SK-N-SH treated with all-trans-retinoic acid at 6 μM for 48 hours (cell line): ENCODE measurements around the gene NUDT9.

ENCODE experiments used
- ARNTL ChIP-seq: fragments of 450-650 bp; formaldehyde crosslinking; IDR thresholded peaks from 2 replicates; pipeline ENCODE4 v1.5.0; 2020; ENCODE audit warnings: low read depth, mild to moderate bottlenecking, moderate library complexity, borderline replicate concordance
- CREB5 ChIP-seq: fragments of 250-450 bp; sonication (Bioruptor Pico); IDR thresholded peaks from 2 replicates; pipeline ENCODE4 v1.5.1; 2020; ENCODE audit warnings: low read depth, mild to moderate bottlenecking, moderate library complexity
- CSDC2 ChIP-seq: fragments of 250-450 bp; sonication (Bioruptor Pico); IDR thresholded peaks from 2 replicates; pipeline ENCODE4 v1.5.0; 2020; ENCODE audit warnings: mild to moderate bottlenecking, moderate library complexity
- ESRRG ChIP-seq: fragments of 250-450 bp; sonication (Bioruptor Pico); IDR thresholded peaks from 2 replicates; pipeline ENCODE4 v1.6.1; 2021; ENCODE audit warnings: mild to moderate bottlenecking
- OSR1 ChIP-seq: fragments of 250-450 bp; sonication (Bioruptor Pico); IDR thresholded peaks from 2 replicates; pipeline ENCODE4 v1.8.0; 2022; ENCODE audit warnings: moderate library complexity, mild to moderate bottlenecking, inconsistent platforms
- PATZ1 ChIP-seq: fragments of 250-450 bp; sonication (Bioruptor Pico); IDR thresholded peaks from 2 replicates; pipeline ENCODE4 v1.8.0; 2020; ENCODE audit warnings: mild to moderate bottlenecking, moderate library complexity, borderline replicate concordance
- RARB ChIP-seq: fragments of 250-450 bp; sonication (Bioruptor Pico); IDR thresholded peaks from 2 replicates; pipeline ENCODE4 v1.8.0; 2021; ENCODE audit warnings: mild to moderate bottlenecking, moderate library complexity
- SNAI2 ChIP-seq: fragments of 250-450 bp; sonication (Bioruptor Pico); IDR thresholded peaks from 2 replicates; pipeline ENCODE4 v1.5.0; 2020; ENCODE audit warnings: mild to moderate bottlenecking, moderate library complexity
- ZFP3 ChIP-seq: fragments of 250-450 bp; sonication (Bioruptor Pico); IDR thresholded peaks from 2 replicates; pipeline ENCODE4 v1.5.0; 2020; ENCODE audit warnings: mild to moderate bottlenecking, moderate library complexity
- ZFP30 ChIP-seq: fragments of 450-650 bp; formaldehyde crosslinking; IDR thresholded peaks from 2 replicates; pipeline ENCODE4 v1.5.0; 2022; ENCODE audit warnings: mild to moderate bottlenecking, moderate library complexity
- ZNF565 ChIP-seq: fragments of 450-650 bp; formaldehyde crosslinking; conservative IDR thresholded peaks from 2 replicates; pipeline ENCODE4 v1.5.0; 2020; ENCODE audit warnings: low read depth, mild to moderate bottlenecking, moderate library complexity
- ZNF70 ChIP-seq: fragments of 450-650 bp; formaldehyde crosslinking; IDR thresholded peaks from 2 replicates; pipeline ENCODE4 v1.5.0; 2020; ENCODE audit warnings: mild to moderate bottlenecking, moderate library complexity
- TF ChIP-seq, protein P1 (sequence below): fragments of 250-450 bp; sonication (Bioruptor Pico); IDR thresholded peaks from 2 replicates; pipeline ENCODE4 v1.5.0; 2020; ENCODE audit warnings: mild to moderate bottlenecking, moderate library complexity

DNA sequence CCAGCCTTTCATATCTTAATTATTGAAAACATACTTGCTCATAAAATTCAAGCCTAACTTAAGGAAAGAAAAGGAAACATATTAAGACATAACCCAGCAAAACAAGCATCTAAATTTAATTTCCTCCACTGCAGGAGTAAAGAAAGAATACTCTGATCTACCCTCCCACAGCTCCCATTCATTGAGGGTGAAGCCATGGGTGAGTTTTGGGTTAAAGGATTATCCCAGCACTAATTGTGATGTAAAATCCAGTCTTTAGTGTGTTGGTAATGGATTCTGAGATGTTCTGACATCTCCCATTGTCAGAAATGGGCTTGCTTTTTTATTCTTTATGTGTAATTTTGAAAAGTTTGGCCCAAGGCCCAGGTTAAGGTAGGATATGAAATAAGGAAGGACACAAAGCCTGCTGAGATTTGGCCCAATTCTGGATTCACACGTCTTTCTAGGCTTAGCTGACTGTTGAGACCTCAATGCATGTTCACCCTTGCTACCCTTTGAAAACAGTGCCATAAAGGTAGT lies 56.4 kb downstream of the NUDT9 start:
- TF ChIP-seq ESRRG (CRISPR knock-in tag) (no peak), ZFP30 (no peak), ARNTL (no peak), CSDC2 (no peak), SNAI2 (CRISPR knock-in tag) (no peak), OSR1 (CRISPR knock-in tag) (no peak), RARB (CRISPR knock-in tag) (no peak), PATZ1 (CRISPR knock-in tag) (no peak), CREB5 (CRISPR knock-in tag) (no peak), ZNF565 (CRISPR knock-in tag) (no peak), ZFP3 (no peak), ZNF70 (CRISPR knock-in tag) (no peak)
- TF ChIP-seq, protein P1, sequence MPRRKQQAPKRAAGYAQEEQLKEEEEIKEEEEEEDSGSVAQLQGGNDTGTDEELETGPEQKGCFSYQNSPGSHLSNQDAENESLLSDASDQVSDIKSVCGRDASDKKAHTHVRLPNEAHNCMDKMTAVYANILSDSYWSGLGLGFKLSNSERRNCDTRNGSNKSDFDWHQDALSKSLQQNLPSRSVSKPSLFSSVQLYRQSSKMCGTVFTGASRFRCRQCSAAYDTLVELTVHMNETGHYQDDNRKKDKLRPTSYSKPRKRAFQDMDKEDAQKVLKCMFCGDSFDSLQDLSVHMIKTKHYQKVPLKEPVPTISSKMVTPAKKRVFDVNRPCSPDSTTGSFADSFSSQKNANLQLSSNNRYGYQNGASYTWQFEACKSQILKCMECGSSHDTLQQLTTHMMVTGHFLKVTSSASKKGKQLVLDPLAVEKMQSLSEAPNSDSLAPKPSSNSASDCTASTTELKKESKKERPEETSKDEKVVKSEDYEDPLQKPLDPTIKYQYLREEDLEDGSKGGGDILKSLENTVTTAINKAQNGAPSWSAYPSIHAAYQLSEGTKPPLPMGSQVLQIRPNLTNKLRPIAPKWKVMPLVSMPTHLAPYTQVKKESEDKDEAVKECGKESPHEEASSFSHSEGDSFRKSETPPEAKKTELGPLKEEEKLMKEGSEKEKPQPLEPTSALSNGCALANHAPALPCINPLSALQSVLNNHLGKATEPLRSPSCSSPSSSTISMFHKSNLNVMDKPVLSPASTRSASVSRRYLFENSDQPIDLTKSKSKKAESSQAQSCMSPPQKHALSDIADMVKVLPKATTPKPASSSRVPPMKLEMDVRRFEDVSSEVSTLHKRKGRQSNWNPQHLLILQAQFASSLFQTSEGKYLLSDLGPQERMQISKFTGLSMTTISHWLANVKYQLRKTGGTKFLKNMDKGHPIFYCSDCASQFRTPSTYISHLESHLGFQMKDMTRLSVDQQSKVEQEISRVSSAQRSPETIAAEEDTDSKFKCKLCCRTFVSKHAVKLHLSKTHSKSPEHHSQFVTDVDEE (CRISPR knock-in tag) = no peak
